GM23338 (cell line): ENCODE data around the gene SLC19A1. TPM values are rescaled to one million over a fixed set of nuclear protein-coding genes. Genes with fewer than 3 reads are reported as not detected.

Experiments used
- ATAC-seq: fragments of 200-7000 bp; cut with Tn5 transposase; 3 replicates; pipeline ENCODE4 v1.9.1; 2020
- DNase-seq: peaks from one replicate; pipeline ENCODE4 v3.0.0-alpha.2; 2015; ENCODE audit warnings: low spot score
- H2AFZ ChIP-seq: fragments of 200-600 bp; sonication (generic); 2 replicates; pipeline ENCODE4 v1.8.0; 2016; ENCODE audit warnings: antibody characterized with exemption, mild to moderate bottlenecking, moderate library complexity
- H3F3A ChIP-seq: fragments of 200-600 bp; sonication (generic); replicated peaks from 2 replicates; pipeline ENCODE4 v1.8.0; 2017; ENCODE audit warnings: antibody characterized with exemption, mixed run types, low read depth
- H3K27ac ChIP-seq: fragments of 200-600 bp; sonication (generic); 2 replicates; pipeline ENCODE4 v1.6.1; 2016; ENCODE audit warnings: low read depth
- H3K27me3 ChIP-seq: fragments of 200-600 bp; sonication (generic); 2 replicates; pipeline ENCODE4 v1.8.0; 2016; ENCODE audit warnings: mild to moderate bottlenecking, mixed run types, moderate library complexity; ENCODE audit not compliant: insufficient read depth
- H3K36me3 ChIP-seq: fragments of 200-600 bp; sonication (generic); 2 replicates; pipeline ENCODE4 v1.8.0; 2016; ENCODE audit warnings: mild to moderate bottlenecking; ENCODE audit not compliant: insufficient read depth
- H3K4me1 ChIP-seq: fragments of 200-600 bp; sonication (generic); 2 replicates; pipeline ENCODE4 v1.8.0; 2016; ENCODE audit warnings: mild to moderate bottlenecking, moderate library complexity; ENCODE audit not compliant: insufficient read depth
- H3K4me2 ChIP-seq: fragments of 200-600 bp; sonication (generic); 2 replicates; pipeline ENCODE4 v1.7.1; 2017; ENCODE audit warnings: mixed run types
- H3K4me3 ChIP-seq: fragments of 200-600 bp; sonication (generic); 2 replicates; pipeline ENCODE4 v1.6.1; 2016; ENCODE audit warnings: mixed run types
- H3K79me2 ChIP-seq: fragments of 200-600 bp; sonication (generic); replicated peaks from 2 replicates; pipeline ENCODE4 v1.8.0; 2017; ENCODE audit warnings: mild to moderate bottlenecking; ENCODE audit not compliant: insufficient read depth
- H3K9me2 ChIP-seq: fragments of 200-600 bp; sonication (generic); 2 replicates; pipeline ENCODE4 v1.8.0; 2017; ENCODE audit not compliant: insufficient read depth
- H4K20me1 ChIP-seq: fragments of 200-600 bp; sonication (generic); replicated peaks from 2 replicates; pipeline ENCODE4 v1.8.0; 2017; ENCODE audit warnings: mild to moderate bottlenecking; ENCODE audit not compliant: insufficient read depth
- H3K27ac Mint-ChIP-seq: 2 replicates; pipeline ENCODE4 v1.8.0; 2020; ENCODE audit warnings: inconsistent platforms, mild to moderate bottlenecking, moderate library complexity, mixed read lengths
- H3K27me3 Mint-ChIP-seq: 3 replicates; pipeline ENCODE4 v1.8.0; 2022; ENCODE audit warnings: low read depth, mild to moderate bottlenecking, moderate library complexity, mixed read lengths, inconsistent platforms; ENCODE audit not compliant: insufficient read depth, poor library complexity
- H3K36me3 Mint-ChIP-seq: 3 replicates; pipeline ENCODE4 v1.8.0; 2021; ENCODE audit warnings: low read depth, mild to moderate bottlenecking, inconsistent platforms, moderate library complexity, mixed read lengths
- H3K4me1 Mint-ChIP-seq: 3 replicates; pipeline ENCODE4 v1.8.0; 2020; ENCODE audit warnings: mild to moderate bottlenecking, inconsistent platforms, mixed read lengths
- H3K4me3 Mint-ChIP-seq: 3 replicates; pipeline ENCODE4 v1.8.0; 2021; ENCODE audit warnings: moderate library complexity, mild to moderate bottlenecking, inconsistent platforms, mixed read lengths
- H3K9me3 Mint-ChIP-seq: 3 replicates; pipeline ENCODE4 v1.8.0; 2020; ENCODE audit warnings: moderate library complexity, mild to moderate bottlenecking, inconsistent platforms, mixed read lengths
- CTCF ChIP-seq, 2 experiments: fragments of 200-600 bp in 1 of 2; sonication (generic) in 1 of 2; conservative IDR thresholded peaks; 2 replicates each; pipeline versions ENCODE4 v1.5.1 to v1.6.1; 2016 to 2017; ENCODE audit warnings: antibody characterized with exemption in 2 of 2, low read depth in 2 of 2, mild to moderate bottlenecking in 2 of 2, moderate library complexity in 1 of 2
- EZH2 ChIP-seq: fragments of 200-600 bp; sonication (generic); IDR thresholded peaks from one replicate; pipeline ENCODE4 v1.8.0; 2017; ENCODE audit warnings: antibody characterized with exemption, mild to moderate bottlenecking, low read depth; ENCODE audit not compliant: unreplicated experiment
- EZH2phosphoT487 ChIP-seq: fragments of 200-600 bp; sonication (generic); IDR thresholded peaks from one replicate; pipeline ENCODE4 v1.8.1; 2018; ENCODE audit warnings: antibody characterized with exemption; ENCODE audit not compliant: unreplicated experiment
- JUNB ChIP-seq: IDR thresholded peaks from one replicate; pipeline ENCODE4 v1.6.1; 2016; ENCODE audit warnings: antibody characterized with exemption; ENCODE audit not compliant: unreplicated experiment
- STAT1 ChIP-seq: IDR thresholded peaks from one replicate; pipeline ENCODE4 v1.6.1; 2016; ENCODE audit warnings: antibody characterized with exemption; ENCODE audit not compliant: unreplicated experiment
- polyA plus RNA-seq: library from polyadenylated mRNA; unstranded; fragments of >200 nt; fragmentation: Nextera tagmentation; extraction: Ambion mirVana; gene quantifications from 2 replicates; pipeline ENCODE4 v1.2.1, GENCODE V29; 2016
- total RNA-seq: library from RNA; depleted of rRNA; stranded (reverse); fragments of >200 nt; shearing (Covaris generic); gene quantifications from 2 replicates; pipeline ENCODE4 v1.2.3, GENCODE V29; 2014
- TF ChIP-seq, protein P1 (sequence below): fragments of 250-450 bp; sonication (Bioruptor Pico); IDR thresholded peaks from 2 replicates; pipeline ENCODE4 v1.5.0; 2020; ENCODE audit warnings: mild to moderate bottlenecking, moderate library complexity

SLC19A1 gene
- total and polyA plus RNA-seq, 2 experiments from 2014 or later, result 31.2 to 33.0 TPM

GRCh38 chr21:45555251-45555556 is 13.0 kb upstream of the SLC19A1 start (continued):
- TF ChIP-seq, protein P1, sequence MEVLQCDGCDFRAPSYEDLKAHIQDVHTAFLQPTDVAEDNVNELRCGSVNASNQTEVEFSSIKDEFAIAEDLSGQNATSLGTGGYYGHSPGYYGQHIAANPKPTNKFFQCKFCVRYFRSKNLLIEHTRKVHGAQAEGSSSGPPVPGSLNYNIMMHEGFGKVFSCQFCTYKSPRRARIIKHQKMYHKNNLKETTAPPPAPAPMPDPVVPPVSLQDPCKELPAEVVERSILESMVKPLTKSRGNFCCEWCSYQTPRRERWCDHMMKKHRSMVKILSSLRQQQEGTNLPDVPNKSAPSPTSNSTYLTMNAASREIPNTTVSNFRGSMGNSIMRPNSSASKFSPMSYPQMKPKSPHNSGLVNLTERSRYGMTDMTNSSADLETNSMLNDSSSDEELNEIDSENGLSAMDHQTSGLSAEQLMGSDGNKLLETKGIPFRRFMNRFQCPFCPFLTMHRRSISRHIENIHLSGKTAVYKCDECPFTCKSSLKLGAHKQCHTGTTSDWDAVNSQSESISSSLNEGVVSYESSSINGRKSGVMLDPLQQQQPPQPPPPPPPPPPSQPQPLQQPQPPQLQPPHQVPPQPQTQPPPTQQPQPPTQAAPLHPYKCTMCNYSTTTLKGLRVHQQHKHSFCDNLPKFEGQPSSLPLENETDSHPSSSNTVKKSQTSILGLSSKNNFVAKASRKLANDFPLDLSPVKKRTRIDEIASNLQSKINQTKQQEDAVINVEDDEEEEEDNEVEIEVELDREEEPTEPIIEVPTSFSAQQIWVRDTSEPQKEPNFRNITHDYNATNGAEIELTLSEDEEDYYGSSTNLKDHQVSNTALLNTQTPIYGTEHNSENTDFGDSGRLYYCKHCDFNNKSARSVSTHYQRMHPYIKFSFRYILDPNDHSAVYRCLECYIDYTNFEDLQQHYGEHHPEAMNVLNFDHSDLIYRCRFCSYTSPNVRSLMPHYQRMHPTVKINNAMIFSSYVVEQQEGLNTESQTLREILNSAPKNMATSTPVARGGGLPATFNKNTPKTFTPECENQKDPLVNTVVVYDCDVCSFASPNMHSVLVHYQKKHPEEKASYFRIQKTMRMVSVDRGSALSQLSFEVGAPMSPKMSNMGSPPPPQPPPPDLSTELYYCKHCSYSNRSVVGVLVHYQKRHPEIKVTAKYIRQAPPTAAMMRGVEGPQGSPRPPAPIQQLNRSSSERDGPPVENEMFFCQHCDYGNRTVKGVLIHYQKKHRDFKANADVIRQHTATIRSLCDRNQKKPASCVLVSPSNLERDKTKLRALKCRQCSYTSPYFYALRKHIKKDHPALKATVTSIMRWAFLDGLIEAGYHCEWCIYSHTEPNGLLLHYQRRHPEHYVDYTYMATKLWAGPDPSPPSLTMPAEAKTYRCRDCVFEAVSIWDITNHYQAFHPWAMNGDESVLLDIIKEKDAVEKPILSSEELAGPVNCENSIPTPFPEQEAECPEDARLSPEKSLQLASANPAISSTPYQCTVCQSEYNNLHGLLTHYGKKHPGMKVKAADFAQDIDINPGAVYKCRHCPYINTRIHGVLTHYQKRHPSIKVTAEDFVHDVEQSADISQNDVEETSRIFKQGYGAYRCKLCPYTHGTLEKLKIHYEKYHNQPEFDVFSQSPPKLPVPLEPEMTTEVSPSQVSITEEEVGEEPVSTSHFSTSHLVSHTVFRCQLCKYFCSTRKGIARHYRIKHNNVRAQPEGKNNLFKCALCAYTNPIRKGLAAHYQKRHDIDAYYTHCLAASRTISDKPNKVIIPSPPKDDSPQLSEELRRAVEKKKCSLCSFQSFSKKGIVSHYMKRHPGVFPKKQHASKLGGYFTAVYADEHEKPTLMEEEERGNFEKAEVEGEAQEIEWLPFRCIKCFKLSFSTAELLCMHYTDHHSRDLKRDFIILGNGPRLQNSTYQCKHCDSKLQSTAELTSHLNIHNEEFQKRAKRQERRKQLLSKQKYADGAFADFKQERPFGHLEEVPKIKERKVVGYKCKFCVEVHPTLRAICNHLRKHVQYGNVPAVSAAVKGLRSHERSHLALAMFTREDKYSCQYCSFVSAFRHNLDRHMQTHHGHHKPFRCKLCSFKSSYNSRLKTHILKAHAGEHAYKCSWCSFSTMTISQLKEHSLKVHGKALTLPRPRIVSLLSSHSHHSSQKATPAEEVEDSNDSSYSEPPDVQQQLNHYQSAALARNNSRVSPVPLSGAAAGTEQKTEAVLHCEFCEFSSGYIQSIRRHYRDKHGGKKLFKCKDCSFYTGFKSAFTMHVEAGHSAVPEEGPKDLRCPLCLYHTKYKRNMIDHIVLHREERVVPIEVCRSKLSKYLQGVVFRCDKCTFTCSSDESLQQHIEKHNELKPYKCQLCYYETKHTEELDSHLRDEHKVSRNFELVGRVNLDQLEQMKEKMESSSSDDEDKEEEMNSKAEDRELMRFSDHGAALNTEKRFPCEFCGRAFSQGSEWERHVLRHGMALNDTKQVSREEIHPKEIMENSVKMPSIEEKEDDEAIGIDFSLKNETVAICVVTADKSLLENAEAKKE (CRISPR knock-in tag), result no peak
- no peak for TF ChIP-seq EZH2phosphoT487
- no peak for TF ChIP-seq STAT1
- no peak for TF ChIP-seq EZH2

- 0 out of 2 replicates have a peak, but pooled peaks cover 2% of the 10 kb centered on the region for H3F3A ChIP-seq
- no peaks in the 10 kb centered on the region for H3K9me2 ChIP-seq
- peak overlapping the region; percentile 95; the same call in 1 of the 2 replicates for H2AFZ ChIP-seq
- peak overlapping the region; percentile 60 for H3K4me3 ChIP-seq
- peaks cover 12% of the 10 kb centered on the region for H3K27me3 Mint-ChIP-seq
- no peaks in the 10 kb centered on the region for H3K27me3 ChIP-seq
- no peaks in the 10 kb centered on the region for H4K20me1 ChIP-seq
- H3K4me1 ChIP-seq, result peaks cover 11% of the 10 kb centered on the region
- no peak overlapping the region for H3K27ac ChIP-seq
- DNase-seq (peak; percentile 71), ATAC-seq (peak; percentile 12)
- H3K9me3 Mint-ChIP-seq, result peaks cover 4% of the 10 kb centered on the region; the same call in 1 of the 3 replicates
- H3K36me3 ChIP-seq, result no peaks in the 10 kb centered on the region
- H3K4me3 Mint-ChIP-seq, result peak overlapping the region; percentile 74
- H3K4me2 ChIP-seq, result peak overlapping the region; percentile 88
- no peak overlapping the region for H3K27ac Mint-ChIP-seq
- peaks cover 24% of the 10 kb centered on the region for H3K4me1 Mint-ChIP-seq
- H3K79me2 ChIP-seq, result no peaks in the 10 kb centered on the region
- TF ChIP-seq CTCF (conservative IDR thresholded peaks at IDR 0.05; ENCODE audit: low read depth in 2 of 2) (peak; percentile 57 to 75), JUNB (no peak)
- no peaks in the 10 kb centered on the region for H3K36me3 Mint-ChIP-seq
Observed at GRCh38 chr21:45554477-45555175, 12.4 kb upstream of the SLC19A1 start.
